ENCODE measurements around the gene LRMDA.

LRMDA gene

DNA sequence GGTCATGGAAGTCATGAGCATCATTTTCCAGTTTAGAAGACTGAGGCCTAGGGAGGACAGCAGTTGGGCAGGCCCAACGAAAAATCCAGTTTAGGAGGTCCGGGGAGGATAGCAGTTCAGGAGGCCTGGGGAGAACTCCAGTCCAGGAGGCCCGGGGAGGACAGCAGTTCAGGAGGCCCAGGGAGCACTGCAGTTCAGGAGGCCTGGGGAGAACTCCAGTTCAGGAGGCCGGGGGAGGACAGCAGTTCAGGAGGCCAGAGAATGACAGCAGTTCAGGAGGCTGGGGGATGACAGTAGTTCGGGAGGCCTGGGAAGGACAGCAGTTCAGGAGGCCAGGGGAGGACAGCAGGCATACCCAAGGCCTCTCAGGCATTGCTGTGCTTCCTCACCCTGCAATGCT lies 453.4 kb downstream of the LRMDA start:
- no peak overlapping the region for H3K4me3 ChIP-seq (ENCODE audit: low read length)
- DNase-seq (ENCODE audit: low read depth): no peak
- TF ChIP-seq, protein P1, sequence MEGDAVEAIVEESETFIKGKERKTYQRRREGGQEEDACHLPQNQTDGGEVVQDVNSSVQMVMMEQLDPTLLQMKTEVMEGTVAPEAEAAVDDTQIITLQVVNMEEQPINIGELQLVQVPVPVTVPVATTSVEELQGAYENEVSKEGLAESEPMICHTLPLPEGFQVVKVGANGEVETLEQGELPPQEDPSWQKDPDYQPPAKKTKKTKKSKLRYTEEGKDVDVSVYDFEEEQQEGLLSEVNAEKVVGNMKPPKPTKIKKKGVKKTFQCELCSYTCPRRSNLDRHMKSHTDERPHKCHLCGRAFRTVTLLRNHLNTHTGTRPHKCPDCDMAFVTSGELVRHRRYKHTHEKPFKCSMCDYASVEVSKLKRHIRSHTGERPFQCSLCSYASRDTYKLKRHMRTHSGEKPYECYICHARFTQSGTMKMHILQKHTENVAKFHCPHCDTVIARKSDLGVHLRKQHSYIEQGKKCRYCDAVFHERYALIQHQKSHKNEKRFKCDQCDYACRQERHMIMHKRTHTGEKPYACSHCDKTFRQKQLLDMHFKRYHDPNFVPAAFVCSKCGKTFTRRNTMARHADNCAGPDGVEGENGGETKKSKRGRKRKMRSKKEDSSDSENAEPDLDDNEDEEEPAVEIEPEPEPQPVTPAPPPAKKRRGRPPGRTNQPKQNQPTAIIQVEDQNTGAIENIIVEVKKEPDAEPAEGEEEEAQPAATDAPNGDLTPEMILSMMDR (conservative IDR thresholded peaks at IDR 0.05; ENCODE audit: low read length): no peak

DNA sequence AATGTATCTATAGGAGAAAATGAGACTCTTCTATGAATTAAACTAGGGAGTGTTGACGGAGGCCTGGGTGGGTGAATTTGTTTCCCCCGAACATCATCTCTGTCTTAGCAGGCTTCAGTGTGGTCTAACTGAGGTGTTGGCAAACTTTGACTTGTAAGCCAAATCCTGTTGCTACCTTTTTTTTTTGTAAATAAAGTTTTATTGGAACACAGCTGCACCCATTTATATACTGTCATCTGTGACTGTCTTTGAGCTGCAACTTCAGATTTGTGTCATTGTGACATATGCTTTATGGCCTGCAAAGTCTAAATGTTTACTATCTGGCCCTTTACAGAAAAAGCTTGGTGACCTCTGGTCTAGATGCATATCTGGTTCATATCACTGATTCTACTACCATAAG lies 455.9 kb downstream of the LRMDA start:
- TF ChIP-seq, protein P1 (conservative IDR thresholded peaks at IDR 0.05; ENCODE audit: low read length): no peak
- H3K4me3 ChIP-seq (ENCODE audit: low read length): no peak overlapping the region
- no peak for DNase-seq (ENCODE audit: low read depth)

- TF ChIP-seq, protein P1 (conservative IDR thresholded peaks at IDR 0.05; ENCODE audit: low read length): no peak
- H3K4me3 ChIP-seq (ENCODE audit: low read length): no peak overlapping the region
- DNase-seq (ENCODE audit: low read depth): no peak
Observed at GRCh38 chr10:75887992-75888680, 456.7 kb downstream of the LRMDA start.

DNA sequence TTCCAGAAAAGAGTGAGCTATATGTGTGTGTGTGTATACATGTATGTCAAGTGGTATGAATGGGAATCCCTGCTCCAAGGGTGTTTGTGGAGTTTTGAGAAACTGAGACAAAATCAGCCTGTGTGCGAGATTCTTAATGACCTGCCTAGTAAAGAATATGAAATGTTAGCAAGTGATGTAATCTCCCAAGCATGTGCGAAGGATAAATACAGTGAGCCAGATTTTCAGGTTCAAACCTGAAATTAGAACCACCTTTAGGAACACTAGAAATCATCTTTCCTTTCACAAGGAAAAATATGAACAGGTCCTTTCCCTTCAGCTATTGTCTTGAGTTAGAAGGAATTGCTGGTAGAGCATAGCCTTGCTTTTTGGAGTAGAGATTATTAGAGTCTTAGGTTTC lies 457.6 kb downstream of the LRMDA start:
- no peak overlapping the region for H3K4me3 ChIP-seq (ENCODE audit: low read length)
- DNase-seq (ENCODE audit: low read depth): no peak
- TF ChIP-seq, protein P1 (conservative IDR thresholded peaks at IDR 0.05; ENCODE audit: low read length): no peak

DNA sequence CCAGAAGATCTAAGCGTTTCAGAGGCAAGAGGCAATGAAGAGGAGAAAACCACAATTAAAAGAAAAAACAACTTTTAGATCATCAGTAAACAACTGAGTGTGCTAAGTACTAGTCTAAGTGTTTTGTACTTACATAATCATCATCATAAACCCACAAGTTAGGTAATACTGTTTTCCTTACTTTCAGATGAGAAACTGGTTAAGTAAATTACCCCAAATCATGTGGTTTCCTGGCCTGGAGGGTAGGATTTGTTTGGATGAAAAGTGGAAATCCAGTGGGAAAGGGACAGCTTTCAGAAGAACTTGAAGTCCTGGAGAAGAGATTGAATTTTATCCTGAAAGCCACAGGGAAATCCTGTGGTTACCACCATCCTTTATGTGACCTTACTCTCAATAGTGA lies 463.3 kb downstream of the LRMDA start:
- no peak overlapping the region for H3K4me3 ChIP-seq (ENCODE audit: low read length)
- TF ChIP-seq, protein P1 (conservative IDR thresholded peaks at IDR 0.05; ENCODE audit: low read length): no peak
- DNase-seq (ENCODE audit: low read depth): no peak

DNA sequence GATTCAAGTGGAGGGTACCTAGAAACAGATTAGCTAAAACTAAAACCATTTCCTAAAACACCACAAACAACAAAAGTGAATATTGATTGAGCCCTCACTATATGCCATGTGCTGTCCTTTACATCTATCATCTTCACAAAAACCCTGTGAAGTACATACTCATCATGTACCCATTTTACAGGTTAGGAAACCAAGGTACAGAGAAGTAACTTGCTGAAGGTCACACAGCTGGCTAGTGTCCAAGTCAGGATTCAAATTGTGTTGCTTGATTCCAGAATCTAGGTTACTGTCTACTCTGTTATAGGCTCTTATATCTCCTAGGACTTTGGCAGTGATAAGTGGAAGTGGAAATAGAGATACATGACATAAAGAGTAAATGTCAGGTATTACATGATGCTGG lies 463.8 kb downstream of the LRMDA start:
- DNase-seq (ENCODE audit: low read depth): no peak
- TF ChIP-seq, protein P1 (conservative IDR thresholded peaks at IDR 0.05; ENCODE audit: low read length): no peak
- H3K4me3 ChIP-seq (ENCODE audit: low read length): no peak overlapping the region

DNA sequence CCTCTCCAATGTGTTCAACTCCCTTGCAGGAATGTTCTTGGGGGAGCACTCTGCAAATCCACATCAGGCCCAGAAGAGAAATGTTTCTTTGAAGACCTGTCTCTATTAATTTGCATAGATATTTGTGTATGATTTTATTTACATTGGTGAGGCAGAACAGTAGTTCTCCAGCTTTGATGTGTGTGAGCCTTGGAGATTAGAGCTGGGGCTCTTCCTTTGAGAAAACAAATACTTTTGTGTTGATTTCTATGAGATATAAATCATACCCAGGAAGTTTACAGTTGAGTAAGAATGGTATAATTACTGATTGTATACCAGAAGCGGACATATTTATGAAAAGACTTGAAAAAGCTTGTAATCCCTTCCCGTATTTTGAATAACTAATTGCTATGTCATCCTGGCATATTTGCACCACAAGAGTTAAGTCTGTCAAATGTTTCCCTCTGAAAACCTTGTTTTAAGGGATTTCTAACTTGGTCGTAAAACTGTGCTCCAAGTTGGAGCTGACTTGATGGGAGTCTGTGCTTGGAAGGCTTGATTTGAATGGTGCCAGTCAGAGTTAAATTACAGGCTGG lies 468.5 kb downstream of the LRMDA start:
- no peak for DNase-seq (ENCODE audit: low read depth)
- TF ChIP-seq, protein P1 (conservative IDR thresholded peaks at IDR 0.05; ENCODE audit: low read length): no peak
- H3K4me3 ChIP-seq (ENCODE audit: low read length): no peak overlapping the region

Data from AG10803 (cell line).